RKO (cell line): Measurements from ENCODE around the gene RDH13.
A peak's percentile ranks its signal among the peaks of the same experiment; 100 is the strongest.
"Not testable (repeated sequence)": the region's sequence is repeated elsewhere in the genome, so short reads cannot be mapped to it uniquely, and the experiment has no call there.

Source experiments
- DNase-seq: peaks from one replicate; pipeline ENCODE4 v3.0.0-alpha.2; 2016; ENCODE audit warnings: low spot score

Gene RDH13

DNA sequence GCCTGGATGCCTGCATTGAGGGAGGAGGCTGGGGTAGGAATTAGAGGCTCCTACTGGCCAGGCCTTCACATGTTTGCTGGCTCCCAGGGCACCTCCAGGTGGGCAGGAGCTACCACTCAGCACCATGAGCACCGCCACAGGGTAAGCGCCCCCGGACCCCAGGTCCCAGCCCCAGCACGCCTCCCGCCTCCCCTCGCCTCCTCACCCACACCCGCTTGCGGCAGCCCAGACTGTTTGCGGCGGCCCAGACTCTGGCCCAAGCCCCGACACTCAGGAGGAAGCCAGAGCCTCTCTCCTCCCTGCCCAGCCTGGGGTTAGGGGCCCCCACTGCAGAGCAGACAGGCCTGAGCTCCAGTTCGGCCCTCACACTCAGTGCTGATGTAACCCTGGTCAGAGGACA, 13.4 kb upstream of the RDH13 start:
- no peak for DNase-seq

DNA sequence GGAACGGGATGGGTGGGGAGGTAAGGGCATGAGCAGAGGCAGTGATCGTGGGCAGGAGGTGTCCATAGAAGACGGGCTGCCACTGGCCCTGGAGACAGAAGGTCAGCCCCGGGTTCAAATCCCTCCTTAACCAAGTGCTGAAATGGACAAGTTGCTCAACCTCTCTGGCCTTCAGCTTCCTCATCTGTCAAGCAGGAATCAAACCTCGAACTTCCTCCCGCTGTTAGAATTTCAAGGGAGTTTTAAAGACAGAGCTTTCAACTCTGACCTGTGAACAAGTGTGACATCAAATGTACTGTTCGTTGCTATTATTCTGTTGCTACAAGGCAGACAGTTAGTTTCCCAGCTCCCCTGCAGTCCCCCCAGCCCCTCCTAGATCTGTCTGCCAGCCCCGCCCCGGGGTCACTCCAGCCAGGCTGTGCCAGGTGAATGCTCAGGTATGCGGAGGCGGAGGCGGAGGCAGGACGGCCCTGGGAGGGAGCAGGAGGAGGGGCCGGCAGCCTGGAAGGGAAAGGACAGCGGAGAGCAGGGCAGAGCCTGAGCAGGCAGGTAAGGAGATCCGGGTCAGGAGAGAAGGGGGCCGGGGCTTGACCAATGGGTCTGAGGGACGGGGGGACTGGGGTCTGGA, 12.5 kb upstream of the RDH13 start, which contains the start of gene EPS8L1:
Gene EPS8L1, plus strand, starts transcription at position 499 of the 628 bp plus-strand sequence. CDS start 576 bp downstream, outside the sequence.
- DNase-seq: no peak

GRCh38 chr19:55071913-55072312, 9.0 kb upstream of the RDH13 start:
- DNase-seq: no peak

DNA sequence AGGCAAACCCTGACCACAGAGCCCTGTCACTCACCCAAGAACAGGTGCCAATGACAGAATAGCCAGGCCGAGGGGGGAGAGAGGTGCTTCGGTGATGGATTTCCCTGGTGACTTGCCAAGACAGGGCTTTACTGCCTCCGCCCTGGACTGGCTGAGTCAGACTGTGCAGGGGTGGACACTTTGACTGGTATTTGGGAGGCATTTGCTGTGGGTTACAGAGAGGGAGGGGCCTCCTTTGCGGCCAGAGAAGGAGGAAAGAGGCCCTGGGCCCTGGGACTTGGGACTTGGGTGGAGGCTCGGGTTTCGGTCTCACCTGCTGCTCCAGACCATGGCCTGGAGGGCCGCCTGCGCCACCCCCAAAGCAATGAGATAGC, 8.2 kb upstream of the RDH13 start:
- peak; percentile 84 for DNase-seq

GRCh38 chr19:55070466-55071128, 7.6 kb upstream of the RDH13 start:
- no peak for DNase-seq

- no peak for DNase-seq
These were observed 6.9 kb upstream of the RDH13 start for GRCh38 chr19:55069865-55070197.

GRCh38 chr19:55068950-55069864, 6.3 kb upstream of the RDH13 start:
- DNase-seq: peak; percentile 63

DNA sequence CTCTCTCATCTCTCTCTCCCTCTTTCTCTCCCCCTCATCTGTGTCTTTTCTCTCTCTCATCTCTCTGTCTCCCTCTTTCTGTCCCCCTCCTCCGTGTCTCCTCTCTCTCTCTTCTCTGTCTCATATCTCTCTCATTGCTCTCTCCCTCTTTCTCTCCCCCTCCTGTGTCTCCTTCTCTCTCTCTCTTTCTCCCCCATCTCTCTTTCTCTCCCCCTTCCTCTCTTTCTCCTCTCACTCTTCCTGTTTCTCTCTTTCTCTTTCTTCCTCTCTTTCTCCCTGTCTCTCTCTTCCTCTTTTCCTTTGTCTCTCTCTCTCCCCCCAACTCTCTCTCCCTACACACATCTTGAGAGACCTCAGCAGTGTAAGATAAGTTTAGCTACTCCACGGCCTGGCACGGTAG, 4.9 kb upstream of the RDH13 start:
- DNase-seq: no peak

DNA sequence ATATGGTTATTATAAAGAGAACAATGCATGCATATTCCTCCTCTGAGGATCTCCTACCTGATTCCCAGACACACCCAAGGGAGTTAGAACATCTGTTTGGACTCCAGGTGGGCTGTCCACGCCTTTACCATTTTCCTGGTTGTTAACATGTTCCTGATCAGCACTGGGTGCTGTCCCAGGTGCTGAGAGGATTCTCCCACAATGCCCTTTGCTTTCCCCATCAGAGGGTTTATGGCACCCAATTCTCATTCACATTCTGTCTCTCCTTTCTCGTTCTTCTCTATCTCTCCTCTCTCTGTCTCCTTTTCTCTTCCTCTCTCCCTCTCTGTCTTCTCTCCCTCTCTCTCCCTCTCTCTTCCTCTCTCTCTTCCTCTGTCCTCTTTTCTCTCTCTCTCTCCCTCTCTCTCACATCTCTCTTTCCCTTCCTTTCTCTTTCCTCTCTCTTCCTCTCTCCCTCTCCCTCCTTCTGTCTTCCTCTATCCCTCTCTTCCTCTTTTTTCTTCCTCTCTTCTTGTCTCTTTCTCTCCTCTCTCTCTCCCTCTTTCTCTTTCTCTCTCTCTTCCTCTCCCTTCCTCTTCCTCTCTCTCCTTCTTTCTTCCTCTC, 3.3 kb upstream of the RDH13 start:
- DNase-seq: no peak

DNA sequence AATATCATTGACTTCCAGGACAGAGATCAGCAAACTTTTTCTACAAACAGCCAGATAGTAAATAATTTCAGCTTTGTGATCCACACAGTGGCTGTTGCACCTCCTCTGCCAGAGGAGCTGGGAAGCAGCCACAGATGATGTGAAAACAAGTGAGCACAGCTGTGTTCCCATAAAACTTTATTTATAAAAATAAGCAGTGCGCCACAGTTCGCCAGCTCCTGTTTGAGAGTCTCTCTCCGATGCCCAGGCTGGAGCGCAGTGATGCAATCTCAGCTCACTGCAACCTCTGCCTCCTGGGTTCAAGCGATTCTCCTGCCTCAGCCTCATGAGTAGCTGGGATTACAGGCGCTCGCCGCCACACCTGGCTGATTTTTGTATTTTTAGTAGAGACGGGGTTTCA, 2.6 kb upstream of the RDH13 start:
- DNase-seq: not testable (repeated sequence)

DNA sequence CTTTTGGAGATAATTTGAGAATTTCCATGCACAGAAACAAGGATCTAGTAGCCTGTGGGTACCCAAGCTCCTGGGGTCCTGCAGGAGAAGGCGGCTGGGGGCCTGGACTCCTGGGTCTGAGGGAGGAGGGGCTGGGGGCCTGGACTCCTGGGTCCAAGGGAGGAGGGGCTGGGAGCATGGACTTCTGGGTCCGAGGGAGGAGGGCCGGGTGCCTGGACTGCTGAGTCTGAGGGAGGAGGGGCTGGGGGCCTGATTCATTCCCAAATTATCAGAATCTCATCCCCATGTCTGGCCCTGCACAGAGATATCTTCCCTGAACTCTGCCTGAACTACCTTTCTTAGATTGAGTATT, 520 bp upstream of the RDH13 start:
- no peak for DNase-seq

DNA sequence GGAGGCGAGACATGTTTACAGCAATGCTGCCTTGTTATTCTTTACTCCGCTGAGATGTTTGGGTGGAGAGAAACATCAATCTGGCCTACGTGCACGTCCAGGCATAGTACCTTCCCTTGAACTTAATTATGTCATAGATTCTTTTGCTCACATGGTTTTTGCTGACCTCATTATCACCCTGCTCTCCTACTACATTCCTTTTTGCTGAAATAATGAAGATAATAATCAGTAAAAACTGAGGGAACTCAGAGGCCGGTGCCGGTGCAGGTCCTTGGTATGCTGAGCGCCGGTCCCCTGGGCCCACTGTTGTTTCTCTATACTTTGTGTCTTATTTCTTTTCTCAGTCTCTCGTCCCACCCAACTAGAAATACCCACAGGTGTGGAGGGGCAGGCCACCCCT, 2.7 kb downstream of the RDH13 start:
- not testable (repeated sequence) for DNase-seq

DNA sequence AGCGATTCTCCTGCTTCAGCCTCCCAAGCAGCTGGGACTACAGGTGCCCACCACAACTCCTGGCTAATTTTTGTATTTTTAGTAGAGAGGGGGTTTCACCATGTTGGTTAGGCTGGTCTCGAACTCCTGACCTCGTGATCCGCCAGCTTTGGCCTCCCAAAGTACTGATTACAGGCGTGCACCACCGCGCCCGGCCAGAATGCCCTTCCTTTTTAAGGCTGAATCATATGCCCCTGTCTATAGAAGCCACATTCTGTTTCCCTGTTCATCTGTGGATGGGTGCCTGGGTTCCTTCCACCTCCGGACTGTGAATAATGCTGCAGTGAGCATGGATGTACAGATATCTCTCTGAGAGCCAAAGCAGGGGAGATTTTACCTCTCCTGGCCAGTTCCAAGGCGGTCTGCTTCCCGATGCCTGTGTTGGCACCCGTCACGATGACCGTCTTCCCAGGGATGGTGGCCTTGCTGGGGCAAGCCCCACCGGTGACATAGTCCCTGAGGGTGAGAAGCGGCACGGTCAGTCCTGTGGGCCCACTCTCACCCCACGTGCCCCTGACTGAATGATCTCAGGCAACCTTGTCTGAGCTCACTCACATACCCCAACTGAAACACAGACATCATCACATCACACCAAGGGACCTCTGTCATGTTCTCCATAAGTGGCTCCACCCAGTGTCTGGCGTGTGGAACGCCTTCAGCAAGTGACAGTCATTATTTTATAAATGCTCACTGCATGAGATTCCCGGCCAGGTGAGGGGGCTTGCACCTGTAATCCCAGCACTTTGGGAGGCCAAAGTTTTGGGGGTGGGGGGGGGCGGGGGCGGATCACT, 4.0 kb downstream of the RDH13 start:
- DNase-seq: no peak

- no peak for DNase-seq
These were observed 6.1 kb downstream of the RDH13 start for GRCh38 chr19:55056827-55057226.

DNA sequence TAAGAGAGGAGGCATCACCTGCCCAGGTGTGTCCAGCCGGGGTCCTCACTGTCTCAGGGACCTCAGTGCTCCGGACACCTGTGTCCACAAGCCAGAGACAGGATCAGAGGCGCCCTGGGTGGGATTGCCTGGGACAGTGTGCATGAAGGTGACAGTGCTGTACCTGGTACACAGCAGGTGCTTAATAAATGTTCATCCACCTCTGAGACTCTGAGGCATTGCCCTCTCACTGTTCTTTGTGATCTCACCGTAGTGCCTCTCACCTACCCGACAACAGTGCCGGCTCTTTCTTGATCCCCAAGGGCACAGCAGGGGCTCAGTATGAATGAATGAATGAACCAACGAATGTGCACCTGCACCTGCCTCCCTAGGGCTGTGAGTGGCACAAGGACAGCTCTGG, 9.2 kb downstream of the RDH13 start:
- DNase-seq: no peak

DNA sequence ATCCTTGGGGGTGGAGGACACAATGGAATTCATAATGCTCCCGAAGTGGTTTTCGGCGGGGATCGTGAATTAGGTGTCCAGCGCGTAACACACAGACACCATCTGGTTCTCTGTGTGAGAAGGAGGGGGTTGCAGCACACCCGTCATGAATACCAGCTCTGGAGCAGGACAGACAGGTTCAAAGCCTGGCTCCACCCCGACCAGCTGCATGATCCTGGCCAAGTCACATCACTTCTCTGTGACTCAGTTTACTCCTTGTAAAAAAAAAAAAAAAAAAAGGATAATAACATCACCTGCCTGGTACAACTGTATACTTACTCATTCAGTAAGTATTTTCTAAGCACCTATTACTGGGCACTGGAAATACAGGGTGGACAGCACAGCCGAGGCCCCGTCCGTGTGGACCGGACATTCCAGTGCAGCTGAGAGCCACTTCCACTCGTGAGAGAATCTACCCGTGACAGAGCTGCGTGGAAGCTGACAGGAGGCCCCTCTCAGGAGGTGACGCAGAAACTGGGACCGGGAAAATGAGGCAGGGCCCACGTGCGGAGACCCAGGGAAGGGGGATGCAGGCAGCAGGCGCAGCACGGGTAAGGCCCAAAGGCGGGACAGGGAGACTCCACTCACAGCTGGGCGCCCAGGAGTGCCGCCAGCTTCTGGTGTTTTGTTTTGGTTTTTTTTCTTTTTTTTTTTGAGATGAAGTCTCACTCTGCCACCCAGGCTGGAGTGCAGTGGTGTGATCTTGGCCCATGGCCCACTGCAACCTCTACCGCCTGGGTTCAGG, 12.0 kb downstream of the RDH13 start:
- DNase-seq: no peak

DNA sequence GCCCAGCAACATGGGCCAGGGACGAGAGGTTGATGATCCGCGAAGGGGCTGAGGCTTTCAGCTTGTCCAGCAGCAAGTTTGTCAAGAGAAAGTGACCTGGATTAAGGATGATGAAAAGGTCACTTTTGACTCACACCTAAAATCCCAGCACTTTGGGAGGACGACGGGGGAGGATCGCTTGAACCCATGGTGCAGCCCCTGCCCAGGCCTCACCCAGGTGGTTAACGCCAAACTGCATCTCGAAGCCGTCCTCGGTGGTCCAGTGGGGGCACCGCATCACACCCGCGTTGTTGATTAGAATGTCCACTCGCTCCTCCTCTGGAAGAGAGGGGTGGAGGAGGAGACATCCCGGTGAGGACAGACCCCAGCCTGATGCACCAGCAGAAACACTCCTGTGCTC, 14.5 kb downstream of the RDH13 start:
- no peak for DNase-seq

DNA sequence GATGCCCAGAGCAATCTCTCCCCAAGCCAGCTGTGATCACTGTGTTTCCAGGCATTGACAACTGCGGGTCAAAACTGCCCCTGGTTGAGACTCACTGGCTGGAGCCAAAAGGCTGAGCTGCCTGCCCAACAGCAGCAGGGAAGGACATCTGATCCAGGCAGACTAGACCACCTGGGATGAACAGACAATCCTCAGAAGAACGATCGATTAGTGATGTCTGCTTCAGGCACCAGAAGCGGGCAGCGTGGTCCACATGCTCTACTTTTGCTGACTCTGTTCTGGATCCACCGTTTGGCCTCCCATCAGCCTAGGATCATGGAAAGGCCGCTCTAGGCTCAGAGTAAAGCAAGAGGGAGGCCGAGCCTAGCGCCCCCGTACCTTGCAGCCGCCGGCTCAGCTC, 15.0 kb downstream of the RDH13 start:
- DNase-seq: no peak

DNA sequence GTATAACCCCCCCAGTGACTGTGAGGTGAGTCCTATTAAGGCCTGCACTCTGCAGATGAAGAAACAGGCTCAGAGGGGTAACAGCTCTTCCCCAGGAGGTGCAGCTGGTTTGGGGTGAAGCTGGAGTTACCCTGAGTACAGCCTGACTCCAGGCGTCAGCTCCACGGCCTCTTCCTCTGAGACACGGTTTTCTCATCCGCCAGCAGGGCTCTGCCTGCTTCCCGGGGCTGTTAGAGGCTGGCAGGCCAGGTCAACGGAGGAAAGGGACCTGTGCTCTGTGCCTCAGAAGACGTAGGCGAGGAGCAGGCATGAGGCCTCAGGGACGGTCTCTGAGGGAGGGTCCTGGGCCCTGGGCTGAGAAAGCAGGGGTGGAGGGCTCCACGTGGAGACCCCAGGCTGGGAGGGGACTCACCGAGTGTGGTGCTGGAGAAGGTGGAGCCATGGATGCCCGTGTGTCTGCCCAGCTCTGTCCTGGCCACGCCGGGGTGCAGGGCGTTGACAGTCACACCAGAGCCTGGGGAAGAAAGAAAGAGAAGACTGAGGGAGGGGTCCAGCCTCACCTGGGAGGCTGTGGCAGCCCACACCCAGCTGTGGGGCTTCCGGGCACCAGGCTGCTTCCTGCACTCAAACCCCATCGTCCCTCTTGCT, 15.8 kb downstream of the RDH13 start:
- no peak for DNase-seq
